GM20000 (cell line): ENCODE results near the gene CINP.

ENCODE experiments used
- DNase-seq: peaks from one replicate; pipeline ENCODE4 v3.0.0; 2012; ENCODE audit warnings: low spot score
- TF ChIP-seq, protein P1 (sequence below): IDR thresholded peaks from 2 replicates; pipeline ENCODE4 v1.5.1; 2012; ENCODE audit warnings: mild to moderate bottlenecking, control low read depth; ENCODE audit errors: extremely low read depth, missing control alignments

The CINP gene

GRCh38 chr14:102362545-102363181 is at the start of gene CINP, which contains the start of gene TECPR2:
Gene CINP (minus strand): TSS chr14:102362890. CDS start chr14:102362851, 39 bp downstream.
Gene TECPR2 (plus strand): TSS chr14:102362941. CDS start chr14:102376722, 13,781 bp downstream.
- TF ChIP-seq, protein P1, sequence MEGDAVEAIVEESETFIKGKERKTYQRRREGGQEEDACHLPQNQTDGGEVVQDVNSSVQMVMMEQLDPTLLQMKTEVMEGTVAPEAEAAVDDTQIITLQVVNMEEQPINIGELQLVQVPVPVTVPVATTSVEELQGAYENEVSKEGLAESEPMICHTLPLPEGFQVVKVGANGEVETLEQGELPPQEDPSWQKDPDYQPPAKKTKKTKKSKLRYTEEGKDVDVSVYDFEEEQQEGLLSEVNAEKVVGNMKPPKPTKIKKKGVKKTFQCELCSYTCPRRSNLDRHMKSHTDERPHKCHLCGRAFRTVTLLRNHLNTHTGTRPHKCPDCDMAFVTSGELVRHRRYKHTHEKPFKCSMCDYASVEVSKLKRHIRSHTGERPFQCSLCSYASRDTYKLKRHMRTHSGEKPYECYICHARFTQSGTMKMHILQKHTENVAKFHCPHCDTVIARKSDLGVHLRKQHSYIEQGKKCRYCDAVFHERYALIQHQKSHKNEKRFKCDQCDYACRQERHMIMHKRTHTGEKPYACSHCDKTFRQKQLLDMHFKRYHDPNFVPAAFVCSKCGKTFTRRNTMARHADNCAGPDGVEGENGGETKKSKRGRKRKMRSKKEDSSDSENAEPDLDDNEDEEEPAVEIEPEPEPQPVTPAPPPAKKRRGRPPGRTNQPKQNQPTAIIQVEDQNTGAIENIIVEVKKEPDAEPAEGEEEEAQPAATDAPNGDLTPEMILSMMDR = no peak
- DNase-seq = peak; percentile 96

DNA sequence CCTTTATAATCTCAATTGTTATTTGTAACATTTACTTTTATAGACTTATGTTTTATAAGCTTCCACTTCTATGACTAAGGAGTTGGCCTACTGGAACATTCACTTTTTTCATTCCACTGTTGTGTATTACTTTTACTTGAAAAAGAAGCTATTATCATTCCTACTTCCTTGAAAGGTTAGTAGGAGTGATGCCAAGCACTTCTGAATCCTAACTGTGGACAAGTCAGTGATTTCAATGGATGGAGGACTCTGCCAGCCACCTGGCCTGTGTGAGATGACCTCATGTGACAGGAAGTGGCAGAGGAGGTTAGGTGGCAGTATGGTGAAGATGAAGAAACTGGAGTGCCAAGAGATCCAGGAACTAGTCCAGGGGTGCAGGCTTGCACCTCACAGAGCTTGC is 46.0 kb upstream of the CINP start:
- TF ChIP-seq, protein P1 = no peak
- no peak for DNase-seq

- TF ChIP-seq, protein P1 = no peak
- DNase-seq = no peak
Measured at GRCh38 chr14:102407258-102407657, 44.6 kb upstream of the CINP start.

- TF ChIP-seq, protein P1 = no peak
- no peak for DNase-seq
Measured at GRCh38 chr14:102403028-102403427, 40.3 kb upstream of the CINP start.

DNA sequence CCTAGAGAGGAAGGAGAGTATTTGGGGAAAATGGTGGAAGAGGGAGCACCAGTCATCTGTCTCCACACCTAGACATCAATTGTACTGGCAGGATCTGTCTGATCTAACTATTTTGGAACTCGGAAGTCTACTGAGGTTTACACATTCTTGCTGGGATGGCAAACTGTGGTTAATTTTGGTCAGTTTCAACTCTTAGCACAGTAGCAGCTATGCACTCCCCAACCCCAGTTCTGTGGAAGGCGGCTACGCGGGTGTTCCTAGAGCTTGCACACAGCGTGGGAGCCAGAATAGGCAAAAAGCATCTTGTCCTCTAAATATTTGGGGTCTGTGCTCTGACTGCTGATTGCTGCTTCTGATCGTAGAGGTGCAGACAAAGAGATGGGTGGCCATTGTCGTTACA is 33.8 kb upstream of the CINP start:
- TF ChIP-seq, protein P1 = no peak
- no peak for DNase-seq

- TF ChIP-seq, protein P1 = no peak
- DNase-seq = no peak
Measured at GRCh38 chr14:102394717-102395375, 32.2 kb upstream of the CINP start.

DNA sequence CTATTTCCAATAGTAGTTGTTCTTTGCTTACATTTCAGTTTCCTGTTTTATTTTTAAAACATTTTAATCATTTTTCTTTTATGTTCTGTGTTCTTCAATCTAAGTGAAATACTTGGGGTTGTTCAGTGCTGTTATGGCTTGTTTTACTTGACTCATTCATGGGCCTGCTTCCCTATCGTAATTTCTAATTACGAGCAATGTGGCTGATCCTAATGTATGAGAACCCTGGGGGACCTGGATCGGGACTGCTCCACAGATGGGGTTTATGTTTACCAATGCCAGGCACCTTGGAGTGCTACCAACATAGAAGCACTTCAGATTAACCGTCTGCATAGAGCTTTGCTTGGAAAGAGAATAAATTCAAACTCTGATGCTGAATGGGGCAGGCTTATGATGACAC is 29.8 kb upstream of the CINP start:
- DNase-seq = no peak
- TF ChIP-seq, protein P1 = no peak
